Progenitor cell of endocrine pancreas (in vitro differentiated cells): ENCODE results near the gene ACP1. TPM values are rescaled to one million over a fixed set of nuclear protein-coding genes. Genes with fewer than 3 reads are reported as not detected.

Experiments
- DNase-seq: peaks from one replicate; pipeline ENCODE4 v3.0.0; 2021; ENCODE audit warnings: low spot score; ENCODE audit not compliant: unreplicated experiment
- H3K27ac Mint-ChIP-seq: 2 replicates; pipeline ENCODE4 v1.8.0; 2021; ENCODE audit warnings: mild to moderate bottlenecking, moderate library complexity, mixed read lengths
- H3K27me3 Mint-ChIP-seq: 2 replicates; pipeline ENCODE4 v1.8.0; 2021; ENCODE audit warnings: mixed read lengths
- H3K36me3 Mint-ChIP-seq: 2 replicates; pipeline ENCODE4 v1.8.0; 2022; ENCODE audit warnings: mixed read lengths; ENCODE audit not compliant: insufficient read depth
- H3K4me1 Mint-ChIP-seq: 2 replicates; pipeline ENCODE4 v1.8.0; 2021; ENCODE audit warnings: low read depth, mixed read lengths
- H3K4me3 Mint-ChIP-seq: 2 replicates; pipeline ENCODE4 v1.8.0; 2021; ENCODE audit warnings: low read depth, mild to moderate bottlenecking, moderate library complexity, mixed read lengths
- H3K9me3 Mint-ChIP-seq: 2 replicates; pipeline ENCODE4 v1.8.0; 2021; ENCODE audit warnings: low read depth, mixed read lengths
- CTCF ChIP-seq: fragments of 200-600 bp; sonication (generic); IDR thresholded peaks from one replicate; pipeline ENCODE4 v1.5.0; 2021; ENCODE audit warnings: antibody characterized with exemption, mild to moderate bottlenecking; ENCODE audit not compliant: unreplicated experiment
- total RNA-seq: library from RNA; stranded (reverse); gene quantifications from 2 replicates; pipeline ENCODE4 v1.2.1, GENCODE V29; 2021

ACP1 gene
- total RNA-seq, 1 donor from 2014 or later, result 111 TPM

- Mint-ChIP-seq H3K27me3 (no peaks in the 10 kb centered on the region), H3K36me3 (peaks cover 8% of the 10 kb centered on the region), H3K4me3 (no peak overlapping the region), H3K9me3 (no peaks in the 10 kb centered on the region), H3K27ac (no peak overlapping the region), H3K4me1 (no peaks in the 10 kb centered on the region)
- no peak for TF ChIP-seq CTCF
- DNase-seq, result no peak
These were observed 8.6 kb downstream of the ACP1 start for GRCh38 chr2:273333-273732.

GRCh38 chr2:274503-274902 lies 9.8 kb downstream of the ACP1 start:
- no peaks in the 10 kb centered on the region for H3K4me1 Mint-ChIP-seq
- no peak for TF ChIP-seq CTCF

GRCh38 chr2:275466-275865 lies 10.7 kb downstream of the ACP1 start:
- Mint-ChIP-seq H3K4me3 (no peak overlapping the region), H3K4me1 (no peaks in the 10 kb centered on the region), H3K36me3 (peaks cover 15% of the 10 kb centered on the region), H3K27ac (no peak overlapping the region), H3K27me3 (no peaks in the 10 kb centered on the region), H3K9me3 (no peaks in the 10 kb centered on the region)
- DNase-seq, result no peak
- TF ChIP-seq CTCF, result no peak

More at GRCh38 chr2:274503-274902, 9.8 kb downstream of the ACP1 start:
- H3K36me3 Mint-ChIP-seq, result peaks cover 12% of the 10 kb centered on the region
- DNase-seq, result no peak
- H3K27me3 Mint-ChIP-seq, result no peaks in the 10 kb centered on the region
- H3K9me3 Mint-ChIP-seq, result no peaks in the 10 kb centered on the region
- H3K4me3 Mint-ChIP-seq, result no peak overlapping the region
- no peak overlapping the region for H3K27ac Mint-ChIP-seq

GRCh38 chr2:278312-278926 lies 13.7 kb downstream of the ACP1 start:
- Mint-ChIP-seq H3K4me3 (no peak overlapping the region), H3K4me1 (no peaks in the 10 kb centered on the region), H3K9me3 (no peaks in the 10 kb centered on the region), H3K27me3 (no peaks in the 10 kb centered on the region), H3K27ac (peak overlapping the region; percentile 62), H3K36me3 (peaks cover 15% of the 10 kb centered on the region)
- TF ChIP-seq CTCF, result no peak
- DNase-seq, result no peak

GRCh38 chr2:278927-279320 lies 14.2 kb downstream of the ACP1 start:
- DNase-seq, result no peak
- Mint-ChIP-seq H3K4me3 (no peak overlapping the region), H3K4me1 (no peaks in the 10 kb centered on the region), H3K27me3 (no peaks in the 10 kb centered on the region), H3K36me3 (peaks cover 14% of the 10 kb centered on the region), H3K27ac (no peak overlapping the region), H3K9me3 (no peaks in the 10 kb centered on the region)
- no peak for TF ChIP-seq CTCF
